Neural progenitor cell (in vitro differentiated cells): Measurements from ENCODE around the gene MOCOS.

Source experiments
- CTCF ChIP-seq: fragments of 200-600 bp; sonication (generic); IDR thresholded peaks from 2 replicates; pipeline ENCODE4 v1.5.1; 2017; ENCODE audit warnings: antibody characterized with exemption, mild to moderate bottlenecking
- EZH2 ChIP-seq: fragments of 200-600 bp; sonication (generic); IDR thresholded peaks from 2 replicates; pipeline ENCODE4 v1.6.1; 2017; ENCODE audit warnings: antibody characterized with exemption, mild to moderate bottlenecking, moderate library complexity
- EZH2phosphoT487 ChIP-seq: fragments of 200-600 bp; sonication (generic); IDR thresholded peaks from 2 replicates; pipeline ENCODE4 v1.6.1; 2017; ENCODE audit warnings: antibody characterized with exemption

GRCh38 chr18:36162981-36163380 is 24.3 kb upstream of the MOCOS start:
- TF ChIP-seq CTCF (no peak), EZH2phosphoT487 (no peak), EZH2 (no peak)
